HG02943 (cell line): ENCODE measurements around the gene CBY3.
"Not testable (repeated sequence)": the region's sequence is repeated elsewhere in the genome, so short reads cannot be mapped to it uniquely, and the experiment has no call there.

Experiments
- ATAC-seq: cut with Tn5 transposase; IDR thresholded peaks from one replicate; pipeline ENCODE4 v1.9.1; 2021; ENCODE audit warnings: mild to moderate bottlenecking, low read depth, moderate library complexity; ENCODE audit not compliant: unreplicated experiment

The CBY3 gene

DNA sequence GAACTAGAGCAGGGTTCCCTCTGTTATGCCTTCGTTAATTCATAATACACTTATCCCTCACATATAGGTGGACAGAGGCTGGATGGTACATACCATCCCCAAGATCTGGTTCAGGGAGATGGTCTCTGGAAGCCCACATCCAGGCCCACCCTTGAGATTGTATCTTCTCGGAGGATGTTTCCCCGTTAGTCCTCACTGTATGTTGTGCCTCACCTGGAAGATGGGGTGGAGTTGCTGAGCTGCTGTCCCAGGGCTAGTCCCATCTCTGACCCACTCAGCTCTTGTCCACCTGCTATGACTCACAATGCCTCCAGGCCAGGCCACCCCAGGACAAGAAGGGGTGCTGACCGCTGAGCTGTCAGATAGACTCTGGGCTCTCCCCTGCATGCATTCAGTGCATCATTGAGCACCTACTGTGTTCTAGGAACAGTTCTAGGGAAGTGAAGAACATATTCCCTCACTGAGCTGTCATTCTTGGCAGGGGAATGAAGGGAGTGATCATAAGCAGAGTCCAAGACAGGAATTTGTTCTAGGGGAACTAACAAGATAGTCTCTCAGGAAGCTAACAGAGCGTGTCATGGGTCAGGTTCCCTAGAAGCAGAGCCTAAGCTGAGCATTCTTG lies at the start of gene CBY3:
TSS of gene CBY3 (minus strand) at position 255 of the 622 bp plus-strand sequence. CDS start at position 139, 116 bp downstream.
- no peak for ATAC-seq

- no peak for ATAC-seq
Measured at GRCh38 chr5:179730356-179730755, 49.5 kb upstream of the CBY3 start.

DNA sequence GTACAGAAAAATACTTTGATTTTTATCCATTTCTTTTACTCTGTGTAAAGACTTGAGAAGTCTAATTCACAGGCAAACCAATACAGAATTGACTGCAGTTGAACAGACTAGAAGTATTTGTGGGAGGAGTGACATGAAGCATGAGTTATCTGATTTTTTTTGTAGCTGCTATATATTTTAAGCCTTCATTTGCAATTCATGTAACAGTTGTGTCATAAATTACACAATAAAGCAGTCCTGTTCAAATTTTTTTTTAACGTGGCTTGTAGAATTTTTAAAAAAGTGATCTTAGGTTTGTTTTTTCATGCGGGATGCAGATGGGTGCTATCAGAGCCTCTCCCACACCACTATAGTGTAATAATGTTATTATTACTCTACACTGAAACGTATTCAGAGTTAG lies 48.9 kb upstream of the CBY3 start:
- ATAC-seq: no peak

- ATAC-seq: no peak
Measured at GRCh38 chr5:179729303-179729702, 48.5 kb upstream of the CBY3 start.

DNA sequence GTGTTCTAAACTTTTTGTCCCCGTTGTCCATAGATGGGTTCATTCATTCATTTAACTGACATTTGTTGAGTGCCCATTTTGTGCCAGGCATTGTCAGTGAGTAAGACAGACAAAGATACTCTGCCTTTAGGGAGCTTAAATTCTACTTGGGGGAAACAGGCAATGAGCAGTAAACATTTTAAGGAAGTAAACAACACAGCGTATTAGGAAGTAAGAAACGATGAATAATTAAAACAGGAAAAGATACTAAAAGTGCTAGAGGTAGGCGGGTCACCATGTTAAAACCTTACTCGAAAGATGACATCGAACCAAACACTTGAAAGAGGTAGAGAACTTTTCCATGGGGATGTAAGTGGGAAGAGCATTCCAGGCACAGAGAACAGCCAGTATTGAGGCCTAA lies 46.3 kb upstream of the CBY3 start:
- ATAC-seq: no peak

DNA sequence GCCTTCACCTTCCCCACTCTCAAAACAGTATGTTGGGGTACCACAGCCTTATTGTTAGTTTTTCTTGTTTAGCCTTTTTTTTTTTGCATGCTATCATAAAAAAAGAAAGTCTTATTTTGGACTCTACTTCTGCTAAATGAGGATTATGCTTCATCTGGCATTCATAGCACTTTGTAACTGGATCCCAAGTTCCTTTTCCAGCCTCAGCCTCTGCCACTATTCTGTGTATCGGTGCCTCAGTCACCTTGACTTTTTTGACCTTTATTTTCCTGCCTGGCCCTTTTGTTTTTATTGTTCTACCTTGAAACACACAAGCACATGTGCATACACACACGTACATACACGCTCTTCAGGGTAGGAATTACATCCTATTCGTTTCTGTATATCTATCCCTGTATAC lies 43.3 kb upstream of the CBY3 start:
- no peak for ATAC-seq

- no peak for ATAC-seq
Measured at GRCh38 chr5:179720222-179720621, 39.4 kb upstream of the CBY3 start.

DNA sequence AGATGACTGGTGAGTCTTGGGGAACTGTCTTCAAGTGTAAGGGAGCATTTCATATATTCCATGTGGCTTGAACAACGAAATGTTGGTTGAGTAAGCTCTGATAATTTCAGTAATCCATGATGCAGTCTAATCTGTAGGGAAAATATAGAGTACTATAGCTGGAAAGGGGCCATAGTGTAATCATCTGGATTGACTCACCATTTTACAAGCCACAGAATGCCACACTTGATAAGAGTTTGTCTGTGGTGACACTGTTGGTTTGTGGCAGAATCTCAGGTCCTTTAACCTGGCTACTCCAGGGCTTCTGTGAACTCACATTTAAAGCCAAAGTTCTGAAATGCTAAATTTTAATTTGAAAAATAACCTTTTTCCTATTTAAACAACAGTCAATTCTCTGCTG lies 35.5 kb upstream of the CBY3 start:
- no peak for ATAC-seq

DNA sequence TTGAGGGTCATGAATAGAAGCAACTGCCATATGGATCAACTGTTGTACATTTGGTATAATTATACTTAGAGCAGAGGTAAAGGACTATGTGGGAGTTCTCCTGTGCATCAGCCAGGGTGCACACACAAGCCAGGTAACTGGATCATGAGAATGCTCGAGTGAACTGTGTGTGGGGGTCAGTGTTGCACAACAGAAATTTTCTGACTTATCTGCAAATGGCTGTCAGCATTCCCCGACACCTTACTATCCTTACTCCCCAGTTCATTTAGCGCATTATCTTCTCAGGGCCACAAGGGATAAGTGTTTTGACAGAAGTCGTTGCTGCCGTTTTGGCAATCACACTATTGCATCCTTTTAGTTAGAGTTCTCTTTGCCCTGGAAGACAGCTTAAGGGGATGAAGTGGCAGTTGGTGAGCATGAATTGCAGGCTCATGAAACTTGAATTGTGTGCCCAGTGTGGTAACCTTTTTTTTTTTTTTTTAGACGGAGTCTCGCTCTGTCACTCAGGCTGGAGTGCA lies 19.6 kb upstream of the CBY3 start:
- no peak for ATAC-seq

DNA sequence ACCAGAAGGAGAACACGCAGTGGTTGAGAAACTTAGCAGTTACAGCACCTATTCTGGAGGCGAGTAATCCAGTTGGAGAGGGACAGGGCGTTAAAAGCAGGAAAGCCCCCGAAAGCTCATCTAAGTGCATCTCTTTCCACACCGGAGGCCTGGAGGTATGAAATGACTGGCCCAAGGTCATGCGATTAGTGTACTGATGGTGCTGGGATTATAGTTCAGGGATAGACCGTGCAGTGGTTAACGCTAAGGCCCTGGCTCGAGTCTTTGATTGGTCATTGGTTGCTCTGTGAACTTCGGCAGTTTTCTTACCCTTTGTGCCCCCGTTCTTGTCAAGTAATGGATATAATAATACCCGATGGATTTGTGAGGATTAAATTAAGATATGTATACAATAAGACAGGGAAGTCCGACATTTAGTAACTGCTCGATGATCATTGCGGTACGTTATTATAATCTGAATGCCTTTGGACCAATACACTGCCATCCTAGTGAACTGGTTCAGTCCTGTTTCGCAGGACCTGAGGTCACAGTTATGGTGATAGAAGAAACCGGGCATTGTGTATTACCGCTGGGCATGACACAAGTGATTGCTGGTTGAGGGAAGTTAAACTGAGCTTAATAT lies 18.9 kb upstream of the CBY3 start:
- ATAC-seq: no peak

DNA sequence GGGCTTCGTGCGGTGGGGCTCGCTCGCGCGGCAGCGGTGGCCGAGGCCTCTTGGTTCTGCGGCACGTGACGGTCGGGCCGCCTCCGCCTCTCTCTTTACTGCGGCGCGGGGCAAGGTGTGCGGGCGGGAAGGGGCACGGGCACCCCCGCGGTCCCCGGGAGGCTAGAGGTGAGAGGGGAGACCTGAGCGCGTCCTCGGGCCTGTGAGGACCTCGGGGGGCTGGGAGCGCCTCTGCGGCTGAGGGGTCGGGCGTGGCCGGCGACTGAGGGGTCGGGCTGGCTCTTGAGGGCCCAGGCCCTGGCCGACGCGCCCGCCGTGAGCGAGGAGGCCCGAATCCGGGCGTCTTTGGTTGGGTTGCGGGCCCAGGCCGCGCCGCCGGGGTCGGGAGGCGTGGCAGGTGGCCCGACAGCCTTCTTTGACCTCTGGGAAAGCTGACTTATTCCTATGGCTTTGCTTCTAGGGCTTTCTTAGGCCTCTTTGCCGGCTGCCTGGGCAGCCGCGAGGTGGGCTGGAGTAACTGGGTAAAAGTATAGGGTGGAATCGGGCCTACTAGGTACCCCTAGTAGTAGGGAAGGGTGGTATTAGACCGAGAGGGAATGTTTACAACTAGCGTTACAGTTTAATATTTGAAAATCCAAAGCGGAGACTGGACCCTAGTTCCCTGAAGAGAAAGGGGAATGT lies 18.2 kb upstream of the CBY3 start, which contains the start of gene CANX:
TSS of gene CANX (plus strand) at position 33 of the 681 bp plus-strand sequence. CDS start 6,715 bp downstream, outside the sequence.
- ATAC-seq: peak; percentile 3

- peak; percentile 90 for ATAC-seq
Measured at GRCh38 chr5:179697993-179698934, 17.4 kb upstream of the CBY3 start.

GRCh38 chr5:179697543-179697942 lies 16.7 kb upstream of the CBY3 start:
- not testable (repeated sequence) for ATAC-seq

- no peak for ATAC-seq
Measured at GRCh38 chr5:179697108-179697507, 16.3 kb upstream of the CBY3 start.

DNA sequence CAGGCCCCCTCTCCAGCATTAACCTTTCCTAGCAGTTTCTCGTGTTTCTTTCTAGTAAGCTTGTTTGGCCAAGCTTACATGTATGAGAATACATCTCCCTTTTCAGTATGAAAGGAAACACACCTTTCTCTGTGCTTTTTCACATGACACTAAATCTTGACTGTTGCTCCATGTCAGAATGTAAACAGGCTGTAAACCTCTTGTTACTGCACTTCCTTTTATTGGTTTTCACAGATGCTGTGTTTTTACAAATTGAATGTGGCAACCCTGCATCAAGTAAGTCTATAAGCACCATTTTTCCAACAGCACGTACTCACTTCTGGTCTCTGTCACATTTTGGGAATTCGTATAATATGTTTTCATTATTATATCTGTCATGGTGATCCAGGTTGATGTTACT lies 15.8 kb upstream of the CBY3 start:
- ATAC-seq: no peak

DNA sequence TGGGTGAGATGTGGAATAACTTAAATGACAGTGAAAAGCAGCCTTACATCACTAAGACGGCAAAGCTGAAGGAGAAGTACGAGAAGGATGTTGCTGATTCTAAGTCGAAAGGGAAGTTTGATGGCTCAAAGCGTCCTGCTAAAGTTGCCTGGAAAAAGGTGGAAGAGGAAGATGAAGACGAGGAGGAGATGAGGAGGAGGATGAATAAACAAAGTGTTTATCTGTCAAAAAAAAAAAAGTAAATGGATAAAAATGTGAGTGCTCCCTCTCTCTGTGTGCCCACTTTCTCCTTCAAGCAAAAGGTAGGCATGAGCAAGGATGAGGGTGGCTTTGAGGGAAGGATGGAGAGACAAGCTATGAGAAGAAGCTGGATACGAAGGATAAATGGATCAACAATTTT lies 13.7 kb upstream of the CBY3 start:
- ATAC-seq: no peak

DNA sequence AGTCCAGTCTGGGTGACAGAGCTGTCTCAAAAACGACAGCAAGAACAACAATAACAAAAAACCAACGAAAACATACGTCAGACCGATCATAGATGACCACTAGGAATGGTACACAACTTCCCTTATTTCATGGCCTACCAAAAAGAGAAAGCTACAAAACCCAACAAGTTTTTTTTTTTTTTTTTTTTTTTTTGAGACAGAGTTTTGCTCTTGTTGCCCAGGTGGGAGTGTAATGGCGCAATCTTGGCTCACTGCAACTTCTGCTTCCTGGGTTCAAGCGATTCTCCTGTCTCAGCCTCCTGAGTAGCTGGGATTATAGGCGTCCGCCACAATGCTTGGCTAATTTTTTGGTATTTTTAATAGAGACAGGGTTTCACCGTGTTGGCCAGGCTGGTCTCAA lies 8.4 kb upstream of the CBY3 start:
- ATAC-seq: not testable (repeated sequence)

DNA sequence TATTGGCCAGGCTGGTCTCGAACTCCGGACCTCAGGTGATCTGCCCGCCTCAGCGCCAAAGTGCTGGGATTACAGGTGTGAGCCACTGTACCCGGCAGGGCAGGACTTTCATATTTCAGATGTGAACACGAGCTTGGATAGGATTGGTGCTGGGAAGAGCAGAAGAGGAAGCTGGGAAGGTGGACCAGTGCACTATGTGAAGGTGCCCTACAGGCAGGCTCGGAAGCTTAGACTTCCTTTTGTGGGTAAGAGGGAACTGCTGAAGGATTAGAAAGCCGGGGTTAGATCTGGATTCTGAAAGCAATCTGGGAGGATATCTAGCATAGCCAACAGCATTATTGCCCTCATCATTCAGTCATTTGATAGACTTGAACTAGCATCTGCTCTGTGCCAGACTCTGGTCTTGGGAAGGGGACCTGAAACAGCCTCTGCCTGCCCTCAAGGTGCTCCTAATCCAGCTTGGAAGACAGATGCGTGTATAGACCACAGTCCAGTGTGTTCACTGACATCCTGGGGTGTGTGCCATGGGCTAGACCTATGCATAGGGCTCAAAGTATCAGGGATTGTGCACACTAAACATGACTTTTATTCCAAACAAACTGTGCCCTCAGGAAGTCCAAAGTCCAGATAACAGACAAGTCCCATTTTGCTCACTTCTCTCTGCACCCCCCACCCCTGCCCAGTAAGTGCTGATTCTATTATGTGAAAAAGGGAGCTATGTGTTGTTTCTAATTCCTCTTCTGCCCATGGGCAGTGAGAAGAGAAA lies 637 bp downstream of the CBY3 start:
- no peak for ATAC-seq

- peak; percentile 6 for ATAC-seq
Measured at GRCh38 chr5:179679014-179679674, 1.7 kb downstream of the CBY3 start.
